H54 (cell line): ENCODE data around the gene ANAPC2.

Experiments
- DNase-seq: peaks from one replicate; pipeline ENCODE4 v3.0.0; 2011; ENCODE audit warnings: low spot score, mixed read lengths; ENCODE audit not compliant: insufficient read length
- FAIRE-seq: peaks from 3 replicates; lab custom pipeline; 2011; peaks lifted over from hg19 to GRCh38; lab: Jason Lieb, UNC
- POLR2A ChIP-seq: IDR thresholded peaks from 2 replicates; pipeline ENCODE4 v1.6.1; 2011; ENCODE audit warnings: low read depth, mild to moderate bottlenecking, low read length

ANAPC2 gene

GRCh38 chr9:137199411-137200121 lies 11.2 kb upstream of the ANAPC2 start:
- no peak for FAIRE-seq
- no peak for TF ChIP-seq POLR2A
- DNase-seq, result no peak

DNA sequence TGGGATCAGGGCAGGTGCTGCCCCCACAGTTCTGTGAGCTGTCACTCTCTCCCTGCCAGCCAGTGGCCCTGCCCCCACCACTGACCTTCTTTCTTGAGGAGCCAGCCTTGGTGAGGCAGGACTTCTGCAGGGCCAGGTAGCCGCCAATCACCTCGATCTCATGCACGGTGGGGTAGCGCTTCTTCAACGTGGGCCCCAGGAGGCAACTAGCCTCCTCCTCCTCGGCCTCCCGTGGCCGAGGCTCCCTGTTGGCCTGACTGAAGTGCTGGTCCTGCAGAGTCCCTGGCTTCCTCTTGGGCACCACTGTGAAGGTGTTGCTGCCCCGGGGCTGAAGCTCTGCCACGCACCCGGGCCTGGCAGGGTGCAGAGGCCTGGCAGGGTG lies 10.5 kb upstream of the ANAPC2 start:
- no peak for FAIRE-seq
- TF ChIP-seq POLR2A, result no peak

DNA sequence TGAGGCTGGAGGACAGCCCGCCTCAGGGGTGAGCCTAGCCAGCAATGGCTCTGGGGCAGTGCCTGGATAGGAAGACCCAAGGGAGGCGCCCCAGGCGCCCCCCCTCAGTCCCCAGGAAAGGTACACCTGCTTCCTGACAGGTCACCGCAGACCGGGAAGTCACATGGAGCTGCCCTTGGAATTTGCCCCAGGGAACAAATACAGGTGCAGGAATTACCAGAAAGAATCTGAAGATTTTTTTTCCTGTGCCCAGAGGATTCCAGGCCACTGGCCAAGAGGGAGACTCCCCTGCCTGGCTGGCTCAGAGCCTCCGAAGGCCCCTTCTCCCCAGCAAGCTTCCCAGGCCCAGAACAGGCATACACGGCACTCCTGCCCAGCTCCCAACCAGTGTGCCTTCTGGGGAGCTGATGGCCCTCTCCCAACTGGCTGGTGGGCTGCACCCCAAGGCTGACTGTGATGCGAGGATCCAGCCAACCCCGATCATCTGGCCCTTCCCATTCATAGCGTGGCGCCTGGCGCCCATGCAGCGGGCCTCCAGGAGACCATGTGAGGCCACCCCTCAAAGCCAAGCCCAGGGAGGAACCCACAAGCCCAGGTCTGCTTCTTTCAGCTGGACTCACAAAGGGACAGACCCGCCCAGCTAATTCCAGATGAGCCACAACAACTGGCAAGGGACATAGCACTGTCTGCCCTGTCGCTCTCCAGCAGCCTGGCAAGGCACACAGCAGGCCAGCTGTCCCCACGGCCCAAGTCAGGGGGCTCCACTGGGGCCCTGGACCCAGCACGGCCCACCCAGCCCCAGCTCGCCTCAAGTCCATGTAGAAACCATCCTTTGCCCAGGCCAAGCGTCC lies 9.9 kb upstream of the ANAPC2 start:
- FAIRE-seq, result no peak

More for the DNA sequence above, 10.5 kb upstream of the ANAPC2 start:
- no peak for DNase-seq

GRCh38 chr9:137195525-137196220 lies 7.3 kb upstream of the ANAPC2 start:
- DNase-seq, result no peak
- no peak for TF ChIP-seq POLR2A
- no peak for FAIRE-seq

More for the DNA sequence above, 9.9 kb upstream of the ANAPC2 start:
- DNase-seq, result no peak
- TF ChIP-seq POLR2A, result no peak

DNA sequence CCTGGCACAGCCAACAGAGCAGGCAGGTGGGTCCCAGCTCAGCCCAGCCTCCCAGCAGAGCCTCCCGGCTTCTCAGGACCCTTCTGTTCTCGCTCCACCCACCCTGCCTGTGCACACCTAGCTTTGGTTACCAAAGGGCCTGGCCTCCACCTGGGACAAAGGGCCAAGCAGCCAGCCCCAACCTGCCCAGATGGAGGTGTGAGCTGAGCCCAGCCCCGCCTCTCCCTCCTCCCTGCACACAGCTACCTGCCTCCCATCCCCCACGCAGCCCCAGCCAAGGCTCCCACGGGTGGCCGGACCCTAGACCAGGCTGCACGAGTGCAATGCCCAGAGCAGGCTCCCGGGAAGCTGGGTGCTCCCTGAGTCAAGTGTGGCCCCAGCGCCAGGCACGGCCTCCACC lies 6.5 kb upstream of the ANAPC2 start:
- DNase-seq (no peak), FAIRE-seq (no peak)
- TF ChIP-seq POLR2A, result no peak

- DNase-seq (no peak), FAIRE-seq (no peak)
- no peak for TF ChIP-seq POLR2A
Observed at GRCh38 chr9:137194388-137194787, 6.0 kb upstream of the ANAPC2 start.

DNA sequence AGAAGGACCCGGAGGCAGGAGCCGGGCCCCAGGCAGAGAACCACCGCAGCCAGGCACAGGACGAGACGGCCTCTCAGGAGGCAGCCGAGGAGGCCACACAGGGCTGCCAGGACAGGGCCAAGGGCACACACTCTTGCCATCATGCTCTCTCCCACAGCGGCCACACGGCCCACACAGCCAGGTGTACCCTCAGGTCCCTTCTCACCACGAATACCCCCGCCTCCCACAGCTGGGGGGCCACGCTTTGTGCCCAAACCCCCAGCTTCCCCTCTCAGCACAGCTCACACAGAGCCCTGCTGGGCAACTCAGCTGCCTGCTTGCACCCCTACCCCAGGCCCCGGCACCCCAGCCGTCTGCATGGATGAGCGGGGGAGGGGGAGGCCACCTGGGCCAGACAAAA lies 5.4 kb upstream of the ANAPC2 start:
- DNase-seq, result no peak
- FAIRE-seq, result no peak
- no peak for TF ChIP-seq POLR2A

DNA sequence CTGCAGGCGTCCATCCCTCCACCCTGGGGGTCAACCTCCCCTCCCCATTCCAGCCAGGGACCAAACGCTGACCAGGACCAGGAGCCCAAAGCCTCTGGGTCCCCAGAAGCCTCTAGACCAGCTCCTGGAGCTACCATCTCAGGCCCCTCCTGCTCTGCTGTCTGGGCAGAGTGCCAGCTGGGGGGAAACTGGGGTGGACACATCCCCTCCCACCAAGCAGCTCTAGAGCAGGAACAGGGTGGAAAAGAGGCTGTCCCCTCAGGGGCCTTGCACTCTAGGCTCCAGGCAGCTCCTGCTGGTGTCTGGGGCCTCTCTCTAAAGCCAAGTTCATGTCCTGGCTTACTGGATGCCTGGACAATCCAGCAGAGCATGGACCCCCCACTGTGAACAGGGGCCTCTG lies 4.5 kb upstream of the ANAPC2 start:
- DNase-seq (no peak), FAIRE-seq (no peak)
- TF ChIP-seq POLR2A, result no peak

DNA sequence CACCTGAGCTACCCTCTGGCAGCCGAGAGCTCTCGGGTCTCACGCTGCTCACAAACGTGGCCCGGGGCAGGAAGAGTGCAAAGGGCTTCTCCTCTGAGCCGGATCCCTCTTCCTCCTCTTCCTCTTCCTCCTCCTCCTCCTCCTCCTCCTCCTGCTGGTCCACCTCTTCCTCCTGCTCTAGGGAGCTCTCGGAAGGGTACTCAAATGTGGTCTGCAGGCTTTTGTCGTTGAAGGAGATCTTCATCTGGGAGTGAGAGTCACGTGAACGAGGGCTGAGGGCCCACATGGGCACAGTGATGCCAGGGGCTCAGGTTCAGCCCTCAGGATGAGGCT lies 4.1 kb upstream of the ANAPC2 start:
- no peak for DNase-seq
- no peak for TF ChIP-seq POLR2A
- FAIRE-seq, result no peak

GRCh38 chr9:137191691-137192447 lies 3.5 kb upstream of the ANAPC2 start:
- no peak for DNase-seq
- no peak for TF ChIP-seq POLR2A
- no peak for FAIRE-seq

GRCh38 chr9:137191245-137191644 lies 2.9 kb upstream of the ANAPC2 start:
- FAIRE-seq (no peak), DNase-seq (no peak)
- no peak for TF ChIP-seq POLR2A

DNA sequence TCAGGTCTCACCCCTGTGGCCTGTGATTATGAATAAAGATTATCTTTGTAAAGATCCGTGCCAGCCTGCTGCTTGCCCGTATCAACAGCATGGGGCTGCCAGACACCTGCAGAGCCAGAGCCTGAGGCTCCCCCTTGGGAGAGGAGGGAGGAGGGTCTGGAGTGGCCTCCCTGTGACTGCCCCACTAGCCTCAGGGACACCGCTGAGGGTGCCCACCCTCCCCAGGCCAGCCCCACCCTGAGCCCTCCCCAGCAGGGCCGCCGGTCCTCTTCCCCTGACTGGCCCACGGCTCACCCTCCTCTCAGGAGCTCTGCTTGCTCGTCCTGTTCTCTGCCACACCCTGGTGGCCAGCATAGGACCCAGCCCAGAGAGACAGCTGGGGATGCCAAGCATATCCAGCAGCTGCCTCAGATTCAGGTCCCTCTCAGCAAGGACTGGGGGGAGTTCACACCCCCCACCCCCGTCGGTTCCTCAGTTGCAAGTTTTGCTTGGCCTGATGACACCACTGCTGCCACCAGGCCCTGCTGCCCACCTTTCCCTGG lies 2.0 kb upstream of the ANAPC2 start:
- no peak for TF ChIP-seq POLR2A
- no peak for FAIRE-seq
- no peak for DNase-seq

DNA sequence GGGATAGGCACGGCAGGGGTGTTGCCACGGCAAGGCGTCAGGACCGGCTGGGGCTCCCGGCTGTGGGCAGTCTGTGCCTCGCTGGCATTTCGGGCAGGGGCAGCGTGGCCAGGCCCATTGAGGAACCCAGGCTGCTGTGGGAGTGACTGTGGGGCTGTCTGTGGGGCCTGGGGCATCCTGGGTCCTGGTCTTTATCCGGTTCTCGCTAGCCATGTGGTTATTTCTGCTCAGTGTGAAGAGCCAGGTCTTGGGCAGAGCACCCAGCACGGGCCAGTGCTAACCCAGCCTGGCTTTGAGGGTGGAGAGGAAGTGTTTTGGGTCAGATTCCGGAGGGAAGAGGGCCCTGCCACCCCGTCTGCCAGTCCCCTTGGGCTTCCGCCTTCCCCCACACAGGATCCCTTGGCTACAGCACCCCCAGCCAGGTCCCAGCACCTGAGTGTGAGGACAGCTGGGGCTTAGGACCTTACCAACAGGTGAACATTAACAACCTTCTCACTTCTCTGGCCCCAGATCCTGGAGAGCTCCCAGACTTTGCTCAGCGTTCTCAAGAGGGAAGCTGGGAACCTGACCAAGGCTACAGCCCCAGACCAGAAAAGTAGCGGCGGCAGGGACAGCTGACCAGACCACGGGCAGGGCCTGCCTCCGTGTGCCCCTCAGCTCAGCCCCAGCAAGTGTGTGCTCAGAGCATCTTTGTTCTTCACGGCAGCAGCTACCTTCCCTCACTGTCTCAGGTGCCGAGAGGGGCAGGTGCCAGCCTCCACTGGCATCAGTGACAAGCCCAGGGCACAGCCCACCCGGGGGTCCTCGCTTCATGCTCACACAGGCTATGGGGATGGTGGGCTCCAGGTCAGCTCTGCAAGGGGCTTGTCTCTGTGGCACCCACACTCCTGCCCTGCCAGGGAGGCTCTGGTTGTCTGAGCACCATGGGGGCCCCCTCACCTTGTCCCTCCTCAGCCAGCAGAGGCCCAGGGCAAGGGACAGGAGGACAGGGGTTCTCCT lies 1.2 kb upstream of the ANAPC2 start:
- FAIRE-seq, result no peak
- no peak for DNase-seq
- no peak for TF ChIP-seq POLR2A
